Colonic mucosa (tissue), 4 donors: ENCODE data around the gene GBA2. TPM values are rescaled to one million over a fixed set of nuclear protein-coding genes. Genes with fewer than 3 reads are reported as not detected.

Source experiments
- DNase-seq: peaks from one replicate; pipeline ENCODE4 v3.0.0-alpha.2; 2020
- H3K27ac ChIP-seq: fragments of 200-600 bp; one replicate; pipeline ENCODE4 v1.8.0; 2021
- H3K27me3 ChIP-seq: fragments of 200-600 bp; one replicate; pipeline ENCODE4 v1.8.0; 2021
- H3K36me3 ChIP-seq: fragments of 200-600 bp; one replicate; pipeline ENCODE4 v1.8.0; 2021
- H3K4me1 ChIP-seq: fragments of 200-600 bp; one replicate; pipeline ENCODE4 v1.8.0; 2021; ENCODE audit warnings: mild to moderate bottlenecking
- H3K4me3 ChIP-seq: fragments of 200-600 bp; one replicate; pipeline ENCODE4 v1.8.0; 2021
- H3K9ac ChIP-seq, 2 donors: one replicate each; pipeline ENCODE4 v1.7.0; 2013; ENCODE audit warnings: control low read depth in 2 of 2, low read depth in 2 of 2, low read length in 2 of 2
- H3K9me3 ChIP-seq: fragments of 200-600 bp; one replicate; pipeline ENCODE4 v1.8.0; 2021
- intact Hi-C: fragments of 100-400 bp; cut with DNase I; formaldehyde crosslinking; loops from one replicate; pipeline ENCODE4 v1.14.1; 2022
- total RNA-seq, 2 donors: library from RNA; stranded (reverse); fragmentation: NEBNext Ultra II Directional in 1 of 2; extraction: Animal tissue kit (Norgen Biotek cat#: 25700) in 1 of 2; gene quantifications; one replicate each; pipeline ENCODE4 v1.2.1, GENCODE V29; 2021
- TF ChIP-seq, protein P1 (sequence below): fragments of 200-600 bp; IDR thresholded peaks from one replicate; pipeline ENCODE4 v1.8.0; 2022; ENCODE audit warnings: antibody characterized with exemption, mild to moderate bottlenecking
- donor health status: healthy.
- donor health status: DM: no; HTN: no; CAD: no.
- donor health status: DM: no; HTN: no; CAD: no.

Gene GBA2
- total RNA-seq, 2 donors from 2014 or later, result 127 to 157 TPM

DNA sequence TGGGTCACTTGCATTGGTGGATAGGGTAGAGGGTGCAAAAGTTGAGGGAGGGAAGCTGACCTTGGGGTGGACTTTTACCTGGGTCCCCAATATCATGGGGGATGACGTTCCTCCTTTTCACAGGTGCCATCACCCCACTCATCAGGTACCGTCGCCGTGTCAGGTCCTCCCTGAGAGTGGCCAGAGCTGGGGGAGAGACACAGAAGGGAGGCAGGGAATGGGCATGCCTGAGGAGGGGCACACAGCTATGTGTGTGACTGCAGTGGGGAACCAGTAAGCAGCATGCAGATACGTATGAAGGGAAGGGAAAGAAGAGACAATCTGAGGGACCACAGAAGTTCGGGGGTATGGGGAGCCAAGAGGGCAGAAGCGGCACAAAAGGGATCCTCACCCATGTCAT lies 10.1 kb downstream of the GBA2 start:
- Histone ChIP-seq H3K9ac (no peak overlapping the region), H3K4me3 (no peak overlapping the region), H3K27ac (no peak overlapping the region), H3K9me3 (no peaks in the 10 kb centered on the region), H3K27me3 (no peaks in the 10 kb centered on the region), H3K4me1 (peaks cover 6% of the 10 kb centered on the region), H3K36me3 (peaks cover 24% of the 10 kb centered on the region)
- TF ChIP-seq, protein P1, sequence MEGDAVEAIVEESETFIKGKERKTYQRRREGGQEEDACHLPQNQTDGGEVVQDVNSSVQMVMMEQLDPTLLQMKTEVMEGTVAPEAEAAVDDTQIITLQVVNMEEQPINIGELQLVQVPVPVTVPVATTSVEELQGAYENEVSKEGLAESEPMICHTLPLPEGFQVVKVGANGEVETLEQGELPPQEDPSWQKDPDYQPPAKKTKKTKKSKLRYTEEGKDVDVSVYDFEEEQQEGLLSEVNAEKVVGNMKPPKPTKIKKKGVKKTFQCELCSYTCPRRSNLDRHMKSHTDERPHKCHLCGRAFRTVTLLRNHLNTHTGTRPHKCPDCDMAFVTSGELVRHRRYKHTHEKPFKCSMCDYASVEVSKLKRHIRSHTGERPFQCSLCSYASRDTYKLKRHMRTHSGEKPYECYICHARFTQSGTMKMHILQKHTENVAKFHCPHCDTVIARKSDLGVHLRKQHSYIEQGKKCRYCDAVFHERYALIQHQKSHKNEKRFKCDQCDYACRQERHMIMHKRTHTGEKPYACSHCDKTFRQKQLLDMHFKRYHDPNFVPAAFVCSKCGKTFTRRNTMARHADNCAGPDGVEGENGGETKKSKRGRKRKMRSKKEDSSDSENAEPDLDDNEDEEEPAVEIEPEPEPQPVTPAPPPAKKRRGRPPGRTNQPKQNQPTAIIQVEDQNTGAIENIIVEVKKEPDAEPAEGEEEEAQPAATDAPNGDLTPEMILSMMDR, result no peak
- DNase-seq, result no peak
- intact Hi-C loops, result no loop called here

DNA sequence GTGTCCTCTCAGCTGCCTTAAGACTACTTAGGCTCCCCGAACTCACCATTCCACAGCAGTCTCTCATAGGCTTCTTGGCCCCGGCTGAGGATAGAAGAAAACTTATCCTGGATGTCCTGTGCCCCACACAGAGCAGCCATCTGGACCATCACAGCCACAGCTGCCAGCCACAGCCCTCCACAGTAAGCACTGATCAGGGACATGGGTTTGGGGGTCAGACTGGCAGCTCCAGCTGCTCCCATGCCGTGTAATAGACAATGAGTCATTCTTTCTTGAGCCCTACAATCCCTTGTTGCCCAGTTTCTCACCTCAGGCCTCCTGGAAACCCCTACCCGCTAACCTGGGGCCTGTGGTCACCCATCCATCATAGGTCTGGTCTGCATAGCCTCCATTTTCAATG lies 10.8 kb downstream of the GBA2 start:
- DNase-seq, result no peak
- intact Hi-C loops, result no loop called here
- TF ChIP-seq, protein P1, result no peak
- peaks cover 11% of the 10 kb centered on the region for H3K4me1 ChIP-seq
- no peak overlapping the region for H3K27ac ChIP-seq
- H3K4me3 ChIP-seq, result no peak overlapping the region
- no peaks in the 10 kb centered on the region for H3K27me3 ChIP-seq
- no peaks in the 10 kb centered on the region for H3K9me3 ChIP-seq
- H3K9ac ChIP-seq, result no peak overlapping the region
- H3K36me3 ChIP-seq, result peaks cover 24% of the 10 kb centered on the region

GRCh38 chr9:35737143-35737542 lies 11.9 kb downstream of the GBA2 start:
- intact Hi-C loops, result no loop called here
- H3K36me3 ChIP-seq, result peaks cover 24% of the 10 kb centered on the region
- DNase-seq, result no peak

DNA sequence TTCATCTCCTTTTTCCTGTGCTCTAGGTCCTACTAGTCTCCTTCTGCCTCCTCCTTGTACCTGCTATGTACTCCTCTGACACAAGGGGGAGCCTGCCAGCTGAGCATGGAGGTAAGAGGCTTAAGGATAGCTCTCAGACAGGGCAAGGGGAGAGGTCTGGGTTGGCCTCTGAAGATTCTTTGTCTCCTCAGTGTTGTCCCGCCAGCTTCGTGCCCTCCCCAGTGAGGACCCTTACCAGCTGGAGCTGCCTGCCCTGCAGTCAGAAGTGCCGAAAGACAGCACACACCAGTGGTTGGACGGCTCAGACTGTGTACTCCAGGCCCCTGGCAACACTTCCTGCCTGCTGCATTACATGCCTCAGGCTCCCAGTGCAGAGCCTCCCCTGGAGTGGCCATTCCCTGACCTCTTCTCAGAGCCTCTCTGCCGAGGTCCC lies 12.8 kb downstream of the GBA2 start:
- no peaks in the 10 kb centered on the region for H3K27me3 ChIP-seq
- H3K4me3 ChIP-seq, result no peak overlapping the region
- H3K36me3 ChIP-seq, result peaks cover 24% of the 10 kb centered on the region
- TF ChIP-seq, protein P1, result peak; percentile 70
- H3K9ac ChIP-seq, result no peak overlapping the region
- DNase-seq, result peak; percentile 81
- intact Hi-C loops, result no loop called here
- H3K4me1 ChIP-seq, result peaks cover 11% of the 10 kb centered on the region
- no peaks in the 10 kb centered on the region for H3K9me3 ChIP-seq
- H3K27ac ChIP-seq, result no peak overlapping the region

More at GRCh38 chr9:35737143-35737542, 11.9 kb downstream of the GBA2 start:
- Histone ChIP-seq H3K27ac (no peak overlapping the region), H3K27me3 (no peaks in the 10 kb centered on the region), H3K9me3 (no peaks in the 10 kb centered on the region), H3K4me3 (no peak overlapping the region), H3K9ac (no peak overlapping the region), H3K4me1 (peaks cover 11% of the 10 kb centered on the region)
- TF ChIP-seq, protein P1, result no peak

GRCh38 chr9:35734096-35734495 lies 14.9 kb downstream of the GBA2 start:
- TF ChIP-seq, protein P1, result no peak
- intact Hi-C loops, result loop anchor here (5.0 kb wide), 1 partner anchor 72 kb away; no protein-coding TSS in a partner anchor
- Histone ChIP-seq H3K27ac (peak overlapping the region; percentile 97), H3K27me3 (no peaks in the 10 kb centered on the region), H3K4me1 (peaks cover 14% of the 10 kb centered on the region), H3K9me3 (no peaks in the 10 kb centered on the region), H3K36me3 (peaks cover 19% of the 10 kb centered on the region), H3K4me3 (peak overlapping the region; percentile 82), H3K9ac (no peak overlapping the region)
- DNase-seq, result no peak
